BLaER1 (cell line): ENCODE data around the gene FAM174A.
"Not testable (repeated sequence)": the region's sequence is repeated elsewhere in the genome, so short reads cannot be mapped to it uniquely, and the experiment has no call there.

Experiments used
- H3K27ac ChIP-seq: shearing (Covaris generic); formaldehyde crosslinking; 2 replicates; pipeline ENCODE4 v1.8.1; 2022
- H3K27me3 ChIP-seq: shearing (Covaris generic); formaldehyde crosslinking; 2 replicates; pipeline ENCODE4 v1.8.1; 2022
- H3K36me3 ChIP-seq: shearing (Covaris generic); formaldehyde crosslinking; 2 replicates; pipeline ENCODE4 v1.8.1; 2022
- H3K4me1 ChIP-seq: shearing (Covaris generic); formaldehyde crosslinking; 2 replicates; pipeline ENCODE4 v1.8.1; 2022
- H3K4me2 ChIP-seq: shearing (Covaris generic); formaldehyde crosslinking; 2 replicates; pipeline ENCODE4 v1.8.1; 2022
- H3K4me3 ChIP-seq: shearing (Covaris generic); formaldehyde crosslinking; 2 replicates; pipeline ENCODE4 v1.8.1; 2022
- H3K9ac ChIP-seq: shearing (Covaris generic); formaldehyde crosslinking; 2 replicates; pipeline ENCODE4 v1.8.1; 2022
- H3K9me3 ChIP-seq: shearing (Covaris generic); formaldehyde crosslinking; 2 replicates; pipeline ENCODE4 v1.8.1; 2022
- H4K20me1 ChIP-seq: shearing (Covaris generic); formaldehyde crosslinking; 2 replicates; pipeline ENCODE4 v1.8.1; 2022
- Cebpa-rat ChIP-seq: shearing (Covaris generic); IDR thresholded peaks from 2 replicates; pipeline ENCODE4 v1.8.1; 2022

The FAM174A gene

DNA sequence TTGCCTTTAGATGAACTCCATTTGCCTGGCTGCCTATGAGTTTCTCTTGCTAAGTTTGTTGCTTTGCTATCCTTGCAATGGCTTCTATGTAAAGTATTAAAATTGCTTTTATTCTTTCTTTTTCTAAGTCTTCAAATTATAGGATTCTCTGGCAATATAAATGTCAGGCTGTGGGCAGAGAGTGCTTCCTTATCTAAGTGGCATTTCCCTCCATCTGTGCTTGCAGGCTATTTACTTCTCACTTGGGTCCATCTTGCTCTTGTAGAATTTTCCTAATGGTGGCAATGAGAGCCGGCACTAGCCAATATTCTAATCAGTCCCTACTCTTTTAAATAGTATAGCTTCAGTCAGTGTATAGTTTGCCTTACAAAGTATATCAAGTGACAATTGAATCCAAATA is 63.3 kb downstream of the FAM174A start:
- Histone ChIP-seq H3K4me2 (no peak overlapping the region), H3K36me3 (no peaks in the 10 kb centered on the region), H3K27ac (no peak overlapping the region), H3K4me1 (no peaks in the 10 kb centered on the region), H3K9ac (no peak overlapping the region), H3K4me3 (no peak overlapping the region), H4K20me1 (no peaks in the 10 kb centered on the region), H3K27me3 (no peaks in the 10 kb centered on the region), H3K9me3 (no peaks in the 10 kb centered on the region)
- TF ChIP-seq Cebpa-rat: no peak

GRCh38 chr5:100600298-100600994 is 65.3 kb downstream of the FAM174A start:
- Histone ChIP-seq H3K9ac (no peak overlapping the region), H3K4me3 (no peak overlapping the region), H3K27ac (no peak overlapping the region), H3K9me3 (no peaks in the 10 kb centered on the region), H3K36me3 (no peaks in the 10 kb centered on the region), H4K20me1 (no peaks in the 10 kb centered on the region), H3K27me3 (no peaks in the 10 kb centered on the region), H3K4me1 (no peaks in the 10 kb centered on the region), H3K4me2 (no peak overlapping the region)
- no peak for TF ChIP-seq Cebpa-rat

GRCh38 chr5:100603141-100603540 is 68.0 kb downstream of the FAM174A start:
- H3K36me3 ChIP-seq: no peaks in the 10 kb centered on the region
- H3K4me2 ChIP-seq: no peak overlapping the region
- no peaks in the 10 kb centered on the region for H3K9me3 ChIP-seq
- no peaks in the 10 kb centered on the region for H3K27me3 ChIP-seq
- no peak for TF ChIP-seq Cebpa-rat
- no peak overlapping the region for H3K4me3 ChIP-seq
- no peaks in the 10 kb centered on the region for H4K20me1 ChIP-seq
- no peak overlapping the region for H3K9ac ChIP-seq
- no peaks in the 10 kb centered on the region for H3K4me1 ChIP-seq
- no peak overlapping the region for H3K27ac ChIP-seq

- H3K27ac ChIP-seq, H3K9me3 ChIP-seq, H3K9ac ChIP-seq, H3K27me3 ChIP-seq, H4K20me1 ChIP-seq, H3K4me3 ChIP-seq, H3K4me1 ChIP-seq, H3K36me3 ChIP-seq, H3K4me2 ChIP-seq: not testable (repeated sequence)
These were observed 68.8 kb downstream of the FAM174A start for GRCh38 chr5:100604021-100604420.

DNA sequence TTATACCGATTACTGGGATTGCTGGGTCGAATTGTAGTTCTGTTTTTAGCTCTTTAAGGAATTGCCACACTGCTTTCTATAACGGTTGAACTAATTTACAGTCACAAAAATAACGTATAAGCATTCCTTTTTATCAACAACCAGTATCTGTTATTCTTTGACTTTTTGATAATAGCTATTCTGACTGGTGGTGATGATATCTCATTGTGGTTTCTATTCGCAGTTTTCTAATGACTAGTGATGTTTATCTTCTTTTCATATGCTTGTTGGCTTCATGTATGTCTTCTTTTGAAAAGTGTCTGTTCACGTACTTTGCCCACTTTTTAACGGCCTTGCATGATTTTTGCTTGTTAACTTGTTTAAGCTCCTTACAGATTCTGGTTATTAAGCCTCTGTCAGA is 74.4 kb downstream of the FAM174A start:
- Histone ChIP-seq H3K36me3 (no peaks in the 10 kb centered on the region), H3K4me1 (no peaks in the 10 kb centered on the region)
- TF ChIP-seq Cebpa-rat: no peak

DNA sequence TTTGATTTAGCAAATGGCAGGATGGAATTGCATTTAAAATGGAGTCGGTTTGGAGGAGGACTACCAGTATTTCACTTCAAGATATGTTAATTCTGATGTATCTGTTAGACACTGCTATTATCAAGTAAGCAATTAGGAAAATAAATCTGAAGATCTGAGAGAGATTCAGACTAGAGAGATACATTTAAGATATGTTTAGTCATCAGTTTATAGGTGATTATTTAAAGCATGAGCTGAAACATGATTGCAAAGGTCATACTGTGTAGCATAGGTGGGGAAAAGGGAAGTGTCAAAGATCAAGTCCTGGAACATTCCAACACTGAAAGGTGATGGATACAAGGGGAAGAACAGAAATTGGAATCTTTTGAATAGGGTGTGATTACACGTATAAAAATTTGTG is 79.1 kb downstream of the FAM174A start:
- no peak overlapping the region for H3K4me2 ChIP-seq
- no peaks in the 10 kb centered on the region for H4K20me1 ChIP-seq
- H3K4me3 ChIP-seq: no peak overlapping the region
- H3K27me3 ChIP-seq: no peaks in the 10 kb centered on the region
- no peaks in the 10 kb centered on the region for H3K4me1 ChIP-seq
- no peak overlapping the region for H3K9ac ChIP-seq
- no peaks in the 10 kb centered on the region for H3K36me3 ChIP-seq
- H3K9me3 ChIP-seq: no peaks in the 10 kb centered on the region
- no peak overlapping the region for H3K27ac ChIP-seq
- no peak for TF ChIP-seq Cebpa-rat

More for the DNA sequence above, 74.4 kb downstream of the FAM174A start:
- no peak overlapping the region for H3K27ac ChIP-seq
- H3K9ac ChIP-seq: no peak overlapping the region
- no peaks in the 10 kb centered on the region for H4K20me1 ChIP-seq
- no peak overlapping the region for H3K4me2 ChIP-seq
- no peaks in the 10 kb centered on the region for H3K27me3 ChIP-seq
- H3K4me3 ChIP-seq: no peak overlapping the region
- H3K9me3 ChIP-seq: no peaks in the 10 kb centered on the region

DNA sequence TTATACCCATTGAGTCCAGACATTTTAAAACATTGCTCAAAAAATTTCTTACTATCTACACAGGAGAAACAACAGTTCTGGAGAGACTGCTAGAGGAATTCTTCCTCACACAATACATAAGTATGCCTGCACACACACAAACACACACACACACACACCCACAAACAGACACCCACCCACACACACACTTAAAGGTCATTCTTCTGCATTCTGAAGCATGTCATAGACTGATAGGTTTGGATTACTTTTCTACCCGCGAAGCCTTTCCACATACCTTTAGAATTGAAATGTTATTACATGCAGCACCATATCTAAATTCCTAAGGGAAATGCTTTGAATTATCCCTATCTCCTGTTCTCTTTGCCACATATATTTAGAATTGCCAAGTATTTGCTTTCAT is 80.2 kb downstream of the FAM174A start:
- no peak for TF ChIP-seq Cebpa-rat
- Histone ChIP-seq H3K27ac (no peak overlapping the region), H4K20me1 (no peaks in the 10 kb centered on the region), H3K9ac (no peak overlapping the region), H3K4me2 (no peak overlapping the region), H3K9me3 (no peaks in the 10 kb centered on the region), H3K36me3 (no peaks in the 10 kb centered on the region), H3K27me3 (no peaks in the 10 kb centered on the region), H3K4me1 (no peaks in the 10 kb centered on the region), H3K4me3 (no peak overlapping the region)

DNA sequence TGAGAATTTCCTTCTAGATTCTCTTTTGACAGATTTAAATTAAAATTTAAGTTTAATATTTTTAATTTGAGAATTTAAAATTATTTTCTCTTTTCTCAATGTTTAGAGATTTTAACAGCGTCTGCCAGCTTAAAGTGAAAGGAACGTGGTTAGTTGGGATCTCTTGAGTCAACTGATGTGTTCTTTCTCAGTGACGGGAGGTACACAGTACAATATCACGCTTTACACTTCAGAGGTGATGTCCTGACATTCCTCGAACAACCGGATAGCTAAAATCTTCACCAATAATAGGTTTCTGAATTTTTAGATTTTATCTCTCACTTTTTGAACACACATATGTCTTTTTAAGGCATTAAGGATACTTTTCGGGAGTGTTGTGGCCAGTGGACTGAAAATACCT is 81.1 kb downstream of the FAM174A start:
- no peaks in the 10 kb centered on the region for H3K4me1 ChIP-seq
- H3K27me3 ChIP-seq: no peaks in the 10 kb centered on the region
- no peaks in the 10 kb centered on the region for H4K20me1 ChIP-seq
- H3K9ac ChIP-seq: no peak overlapping the region
- H3K9me3 ChIP-seq: no peaks in the 10 kb centered on the region
- no peak overlapping the region for H3K4me3 ChIP-seq
- no peak for TF ChIP-seq Cebpa-rat
- H3K36me3 ChIP-seq: no peaks in the 10 kb centered on the region
- H3K27ac ChIP-seq: no peak overlapping the region
- H3K4me2 ChIP-seq: no peak overlapping the region

DNA sequence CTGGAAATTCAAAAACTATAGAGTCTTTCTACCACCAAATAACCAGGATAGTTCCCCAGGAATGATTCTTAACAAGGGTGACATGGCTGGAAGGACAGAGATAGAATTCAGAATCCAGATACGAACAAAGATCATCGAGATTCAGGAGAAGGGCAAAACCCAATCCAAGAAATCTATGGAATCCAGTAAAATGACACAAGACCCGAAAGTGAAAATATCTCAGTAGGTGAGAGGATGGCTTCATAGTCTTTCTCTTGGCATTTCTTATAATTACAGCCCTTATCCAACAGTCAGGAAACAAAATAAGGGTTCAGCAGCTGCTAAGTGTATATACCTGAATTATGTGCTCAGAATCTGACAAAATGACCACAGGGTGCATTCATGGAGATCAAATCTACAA is 81.8 kb downstream of the FAM174A start:
- Histone ChIP-seq H4K20me1 (no peaks in the 10 kb centered on the region), H3K4me2 (no peak overlapping the region), H3K27me3 (no peaks in the 10 kb centered on the region), H3K4me1 (no peaks in the 10 kb centered on the region), H3K9me3 (no peaks in the 10 kb centered on the region), H3K36me3 (no peaks in the 10 kb centered on the region), H3K27ac (no peak overlapping the region), H3K4me3 (no peak overlapping the region), H3K9ac (no peak overlapping the region)
- TF ChIP-seq Cebpa-rat: no peak

GRCh38 chr5:100623719-100624118 is 88.5 kb downstream of the FAM174A start:
- Histone ChIP-seq H3K27ac (no peak overlapping the region), H3K4me3 (no peak overlapping the region), H4K20me1 (no peaks in the 10 kb centered on the region), H3K9me3 (no peaks in the 10 kb centered on the region), H3K9ac (no peak overlapping the region), H3K27me3 (no peaks in the 10 kb centered on the region), H3K4me2 (no peak overlapping the region), H3K4me1 (no peaks in the 10 kb centered on the region), H3K36me3 (no peaks in the 10 kb centered on the region)
- TF ChIP-seq Cebpa-rat: no peak

GRCh38 chr5:100634937-100635534 is 99.9 kb downstream of the FAM174A start:
- Histone ChIP-seq H3K4me1 (no peaks in the 10 kb centered on the region), H3K36me3 (no peaks in the 10 kb centered on the region), H3K27me3 (no peaks in the 10 kb centered on the region), H3K27ac (no peak overlapping the region), H3K9ac (no peak overlapping the region), H4K20me1 (no peaks in the 10 kb centered on the region), H3K4me3 (no peak overlapping the region), H3K4me2 (no peak overlapping the region), H3K9me3 (no peaks in the 10 kb centered on the region)
- no peak for TF ChIP-seq Cebpa-rat
